Measurements from ENCODE around the gene INTS6. TPM values are rescaled to one million over a fixed set of nuclear protein-coding genes. Genes with fewer than 3 reads are reported as not detected.

The INTS6 gene
- total RNA-seq, 1 experiment from 2014 or later, result 78.5 TPM

GRCh38 chr13:51457086-51457815 is 4.4 kb upstream of the INTS6 start:
- POLR2A ChIA-PET, result interaction anchor here (0.6 to 6.4 kb wide), 4 partner anchors 21 to 178 kb away, joined by 3 to 95 read pairs (median 3); no protein-coding TSS in a partner anchor
- CTCF ChIA-PET, result interaction anchor here (0.6 kb wide), 1 partner anchor 14 kb away, joined by 3 read pairs; no protein-coding TSS in a partner anchor
- Mint-ChIP-seq H3K4me1 (ENCODE audit: insufficient read depth, unreplicated experiment) (peaks cover 11% of the 10 kb centered on the region), H3K27me3 (ENCODE audit: insufficient read depth, unreplicated experiment) (no peaks in the 10 kb centered on the region), H3K9me3 (ENCODE audit: unreplicated experiment) (no peaks in the 10 kb centered on the region), H3K36me3 (ENCODE audit: insufficient read depth, unreplicated experiment) (peaks cover 42% of the 10 kb centered on the region), H3K27ac (ENCODE audit: low read depth, unreplicated experiment) (no peak overlapping the region), H3K4me3 (ENCODE audit: unreplicated experiment) (no peak overlapping the region)
- no TSS peak for BruUV-seq (replicated peaks)
- intact Hi-C loops (cut with micrococcal nuclease), result no loop called here
- TF ChIP-seq CTCF (IDR thresholded peaks at IDR 0.05; ENCODE audit: unreplicated experiment), result no peak
- DNase-seq (ENCODE audit: unreplicated experiment), result no peak

DNA sequence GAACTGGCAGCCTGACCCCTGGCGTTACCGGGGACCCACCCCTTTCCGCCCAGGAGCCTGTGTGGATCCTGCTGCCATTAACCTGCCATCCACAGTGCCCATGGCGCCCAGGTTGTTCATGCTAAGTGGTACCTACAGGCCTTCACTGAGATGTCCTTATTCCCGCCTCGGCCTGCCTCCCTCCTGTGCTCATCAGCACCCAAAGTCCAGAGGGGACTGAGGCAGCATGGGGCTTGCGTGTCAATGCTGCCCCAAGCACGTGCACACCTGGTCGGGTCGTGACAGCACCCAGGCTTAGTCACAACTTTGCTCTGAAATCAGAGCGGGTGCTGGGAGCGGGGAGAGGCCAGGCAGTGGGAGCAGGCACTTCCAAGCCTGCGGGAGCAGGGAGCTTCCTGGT is 3.7 kb upstream of the INTS6 start:
- DNase-seq (ENCODE audit: unreplicated experiment), result no peak
- Mint-ChIP-seq H3K27me3 (ENCODE audit: insufficient read depth, unreplicated experiment) (no peaks in the 10 kb centered on the region), H3K9me3 (ENCODE audit: unreplicated experiment) (no peaks in the 10 kb centered on the region), H3K36me3 (ENCODE audit: insufficient read depth, unreplicated experiment) (peaks cover 45% of the 10 kb centered on the region), H3K4me1 (ENCODE audit: insufficient read depth, unreplicated experiment) (peaks cover 11% of the 10 kb centered on the region), H3K4me3 (ENCODE audit: unreplicated experiment) (no peak overlapping the region), H3K27ac (ENCODE audit: low read depth, unreplicated experiment) (no peak overlapping the region)
- intact Hi-C loops (cut with micrococcal nuclease), result no loop called here
- BruUV-seq (replicated peaks), result no TSS peak
- POLR2A ChIA-PET, result interaction anchor here (1.3 to 6.4 kb wide), 3 partner anchors 62 to 275 kb away, joined by 3 to 95 read pairs (median 28); no protein-coding TSS in a partner anchor
- TF ChIP-seq CTCF (IDR thresholded peaks at IDR 0.05; ENCODE audit: unreplicated experiment), result no peak
- CTCF ChIA-PET, result interaction anchor here (1.0 to 1.8 kb wide), 3 partner anchors 10 to 122 kb away, joined by 3 to 5 read pairs (median 3); no protein-coding TSS in a partner anchor

GRCh38 chr13:51455532-51455931 is 2.7 kb upstream of the INTS6 start:
- ChIA-PET POLR2A (interaction anchor here (1.5 to 6.5 kb wide), 13 partner anchors 9 to 276 kb away, joined by 3 to 151 read pairs (median 28); no protein-coding TSS in a partner anchor), CTCF (interaction anchor here (1.0 to 2.4 kb wide), 4 partner anchors 11 to 342 kb away, joined by 3 to 11 read pairs (median 4); no protein-coding TSS in a partner anchor)
- Mint-ChIP-seq H3K27me3 (ENCODE audit: insufficient read depth, unreplicated experiment) (no peaks in the 10 kb centered on the region), H3K4me1 (ENCODE audit: insufficient read depth, unreplicated experiment) (peaks cover 14% of the 10 kb centered on the region), H3K9me3 (ENCODE audit: unreplicated experiment) (no peaks in the 10 kb centered on the region), H3K4me3 (ENCODE audit: unreplicated experiment) (no peak overlapping the region), H3K36me3 (ENCODE audit: insufficient read depth, unreplicated experiment) (peaks cover 54% of the 10 kb centered on the region), H3K27ac (ENCODE audit: low read depth, unreplicated experiment) (no peak overlapping the region)
- BruUV-seq (replicated peaks), result no TSS peak
- no peak for TF ChIP-seq CTCF (IDR thresholded peaks at IDR 0.05; ENCODE audit: unreplicated experiment)
- no peak for DNase-seq (ENCODE audit: unreplicated experiment)
- intact Hi-C loops (cut with micrococcal nuclease), result no loop called here

DNA sequence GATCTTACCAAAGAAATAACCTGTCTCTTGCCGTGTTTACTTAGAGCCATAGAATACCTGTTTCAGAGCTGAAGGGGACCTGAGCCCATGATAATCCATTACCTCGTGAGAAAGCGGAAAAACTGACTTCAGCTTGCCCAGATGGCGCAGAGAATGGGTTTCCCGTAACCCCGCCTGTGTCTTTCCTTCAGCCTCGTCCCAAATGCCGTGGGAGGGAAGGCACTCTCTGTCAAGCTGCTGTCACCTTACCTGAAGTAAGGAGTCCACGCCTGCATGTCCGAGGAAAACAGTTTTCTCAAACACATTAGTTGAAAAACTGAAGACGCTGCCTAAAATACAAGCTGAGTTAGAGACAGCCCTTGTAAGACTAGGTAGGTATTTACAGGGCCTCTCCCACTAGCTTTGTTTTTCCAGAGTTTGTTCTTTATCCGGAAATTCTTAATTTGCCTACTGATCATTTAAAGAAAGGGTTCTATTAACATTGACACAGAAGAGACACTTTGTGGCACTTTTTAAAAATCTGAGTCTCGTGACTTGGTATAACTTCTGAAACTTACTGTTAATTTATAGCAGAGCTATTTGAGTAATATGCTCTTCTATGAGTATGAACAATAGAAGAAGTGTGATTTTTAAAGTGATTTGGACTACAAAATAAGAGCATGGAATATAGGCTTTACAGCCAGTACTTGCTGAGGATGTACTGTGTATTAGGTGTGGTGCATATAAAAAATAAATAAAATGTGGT is 1.3 kb upstream of the INTS6 start:
- CTCF ChIA-PET, result interaction anchor here (0.6 to 2.8 kb wide), 9 partner anchors 10 to 344 kb away, joined by 3 to 11 read pairs (median 4); no protein-coding TSS in a partner anchor

More for the DNA sequence above, 1.3 kb upstream of the INTS6 start:
- H3K27me3 Mint-ChIP-seq (ENCODE audit: insufficient read depth, unreplicated experiment), result no peaks in the 10 kb centered on the region
- H3K27ac Mint-ChIP-seq (ENCODE audit: low read depth, unreplicated experiment), result peak overlapping the region; percentile 94
- TF ChIP-seq CTCF (IDR thresholded peaks at IDR 0.05; ENCODE audit: unreplicated experiment), result no peak
- intact Hi-C loops (cut with micrococcal nuclease), result loop anchor here (1.0 to 5.0 kb wide), 6 partner anchors 66 to 343 kb away; partner anchors contain the start of gene WDFY2
- peaks cover 21% of the 10 kb centered on the region for H3K4me1 Mint-ChIP-seq (ENCODE audit: insufficient read depth, unreplicated experiment)
- H3K36me3 Mint-ChIP-seq (ENCODE audit: insufficient read depth, unreplicated experiment), result peaks cover 62% of the 10 kb centered on the region
- BruUV-seq (replicated peaks), result TSS peak; percentile 65
- H3K9me3 Mint-ChIP-seq (ENCODE audit: unreplicated experiment), result no peaks in the 10 kb centered on the region
- H3K4me3 Mint-ChIP-seq (ENCODE audit: unreplicated experiment), result peak overlapping the region; percentile 80
- POLR2A ChIA-PET, result interaction anchor here (0.6 to 6.5 kb wide), 51 partner anchors 8 to 349 kb away, joined by 3 to 151 read pairs (median 11); no protein-coding TSS in a partner anchor
- DNase-seq (ENCODE audit: unreplicated experiment), result peak; percentile 34
